Cardiac fibroblast (primary cell): ENCODE results near the gene SSX2IP.
A peak's percentile ranks its signal among the peaks of the same experiment; 100 is the strongest.

Experiments used
- DNase-seq, 2 donors: peaks; one replicate each; pipeline versions ENCODE4 v3.0.0 to v3.0.0-alpha.2; 2010; ENCODE audit warnings: low read depth in 2 of 2
- H3K4me3 ChIP-seq, 2 donors: replicated peaks in 1 of 2; 1 replicate in 1 of 2; 2 replicates in 1 of 2; pipeline ENCODE4 v1.5.1; 2011; ENCODE audit warnings: low read depth in 2 of 2, low read length in 2 of 2, mild to moderate bottlenecking in 2 of 2, moderate library complexity in 1 of 2
- CTCF ChIP-seq: IDR thresholded peaks from one replicate; pipeline ENCODE4 v1.5.1; 2011; ENCODE audit warnings: low read depth, mild to moderate bottlenecking, low read length, inconsistent platforms

The SSX2IP gene

GRCh38 chr1:84709131-84709530 lies 18.9 kb upstream of the SSX2IP start:
- no peak for DNase-seq
- TF ChIP-seq CTCF: no peak
- H3K4me3 ChIP-seq: no peak overlapping the region

GRCh38 chr1:84708031-84708430 lies 17.8 kb upstream of the SSX2IP start:
- DNase-seq: no peak
- TF ChIP-seq CTCF: no peak
- H3K4me3 ChIP-seq: no peak overlapping the region

GRCh38 chr1:84705513-84705912 lies 15.3 kb upstream of the SSX2IP start:
- H3K4me3 ChIP-seq: no peak overlapping the region
- DNase-seq: no peak
- TF ChIP-seq CTCF: no peak

GRCh38 chr1:84704872-84705417 lies 14.7 kb upstream of the SSX2IP start:
- no peak for TF ChIP-seq CTCF
- H3K4me3 ChIP-seq: no peak overlapping the region

GRCh38 chr1:84703431-84703830 lies 13.2 kb upstream of the SSX2IP start:
- DNase-seq: no peak
- no peak overlapping the region for H3K4me3 ChIP-seq

More at GRCh38 chr1:84704872-84705417, 14.7 kb upstream of the SSX2IP start:
- no peak for DNase-seq

GRCh38 chr1:84702143-84702542 lies 11.9 kb upstream of the SSX2IP start:
- H3K4me3 ChIP-seq: no peak overlapping the region
- DNase-seq: no peak
- no peak for TF ChIP-seq CTCF

More at GRCh38 chr1:84703431-84703830, 13.2 kb upstream of the SSX2IP start:
- no peak for TF ChIP-seq CTCF

- no peak for TF ChIP-seq CTCF
- no peak overlapping the region for H3K4me3 ChIP-seq
- DNase-seq: peak in 1 of 2 donors; percentile 44
Observed at GRCh38 chr1:84701376-84701775, 11.1 kb upstream of the SSX2IP start.
